NCI-H510A treated with DMSO at 0.1 percent for 48 hours (cell line): ENCODE results near the gene BIRC6.
"Not testable (repeated sequence)": the region's sequence is repeated elsewhere in the genome, so short reads cannot be mapped to it uniquely, and the experiment has no call there.

ENCODE experiments used
- DNase-seq: peaks from one replicate; lab custom pipeline; 2025; lab: John Stamatoyannopoulos, UW

BIRC6 gene

DNA sequence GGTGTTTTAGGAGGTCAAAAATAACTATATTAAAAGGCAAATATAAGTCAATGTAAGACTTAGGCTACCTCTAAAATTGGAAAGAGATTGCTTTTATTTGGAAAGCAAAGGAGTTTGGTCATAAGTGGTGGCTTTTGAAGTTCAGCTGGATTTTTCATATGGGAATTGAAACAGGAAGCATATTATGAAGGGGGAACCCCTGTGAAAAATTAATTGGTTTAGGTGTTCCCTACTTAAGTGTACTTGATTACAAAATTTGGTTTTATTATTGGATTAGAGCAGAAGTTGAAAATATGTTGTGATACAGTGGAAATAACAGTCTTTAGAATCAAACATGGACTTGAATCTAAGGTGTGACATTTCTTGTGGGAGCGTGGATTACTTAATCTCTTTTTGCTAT lies 149.6 kb downstream of the BIRC6 start:
- no peak for DNase-seq

DNA sequence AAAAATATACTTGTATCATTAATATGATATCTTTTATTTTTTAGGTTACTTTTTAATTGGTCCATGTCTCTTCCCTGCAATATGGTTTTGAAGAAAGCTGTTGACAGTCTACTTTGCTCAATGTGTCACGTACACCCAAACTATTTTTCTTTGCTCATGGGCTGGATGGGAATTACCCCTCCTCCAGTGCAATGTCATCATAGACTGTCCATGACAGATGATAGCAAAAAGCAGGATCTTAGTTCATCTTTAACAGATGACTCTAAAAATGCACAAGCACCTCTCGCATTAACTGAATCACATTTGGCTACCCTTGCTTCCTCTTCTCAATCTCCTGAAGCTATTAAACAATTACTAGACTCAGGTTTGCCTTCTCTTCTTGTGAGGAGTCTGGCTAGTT lies 158.1 kb downstream of the BIRC6 start:
- DNase-seq: no peak

DNA sequence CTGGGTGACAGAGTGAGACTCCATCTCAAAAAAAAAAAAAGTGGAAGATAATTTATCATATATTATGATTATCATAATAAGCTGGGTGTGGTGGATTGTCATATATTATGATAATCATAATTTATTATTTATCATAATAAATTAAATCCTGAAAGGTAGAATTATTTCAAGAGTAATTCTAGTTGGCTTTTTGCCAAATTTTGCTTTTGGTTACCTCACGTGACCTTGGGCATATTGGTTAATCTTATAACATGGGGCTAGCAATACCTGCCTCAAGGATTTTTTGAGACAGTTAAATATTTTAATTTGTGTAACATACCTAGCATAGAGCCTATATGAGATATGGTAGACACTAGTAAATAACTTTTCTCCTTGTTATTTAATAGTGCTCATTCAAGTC lies 159.7 kb downstream of the BIRC6 start:
- no peak for DNase-seq

DNA sequence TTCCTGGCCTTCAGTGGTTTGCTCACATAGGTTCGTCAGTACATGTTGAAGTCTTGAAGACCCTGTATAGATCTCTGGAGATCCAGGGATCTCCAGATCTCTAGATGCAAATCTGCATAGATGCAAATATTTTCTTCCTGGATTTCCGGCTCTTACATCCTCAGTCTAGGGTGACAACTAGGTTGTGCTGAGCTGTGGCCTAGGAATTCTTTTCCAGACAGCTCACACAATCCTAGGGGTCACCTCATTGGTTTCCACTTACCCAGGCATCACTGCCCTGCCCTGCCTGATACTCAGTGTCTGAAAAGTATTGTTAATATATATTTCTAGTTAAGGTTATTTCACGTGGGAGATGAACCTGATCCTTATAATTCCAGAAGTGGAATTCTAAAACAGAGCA lies 165.9 kb downstream of the BIRC6 start:
- no peak for DNase-seq

GRCh38 chr2:32523686-32524085 lies 166.9 kb downstream of the BIRC6 start:
- DNase-seq: no peak

DNA sequence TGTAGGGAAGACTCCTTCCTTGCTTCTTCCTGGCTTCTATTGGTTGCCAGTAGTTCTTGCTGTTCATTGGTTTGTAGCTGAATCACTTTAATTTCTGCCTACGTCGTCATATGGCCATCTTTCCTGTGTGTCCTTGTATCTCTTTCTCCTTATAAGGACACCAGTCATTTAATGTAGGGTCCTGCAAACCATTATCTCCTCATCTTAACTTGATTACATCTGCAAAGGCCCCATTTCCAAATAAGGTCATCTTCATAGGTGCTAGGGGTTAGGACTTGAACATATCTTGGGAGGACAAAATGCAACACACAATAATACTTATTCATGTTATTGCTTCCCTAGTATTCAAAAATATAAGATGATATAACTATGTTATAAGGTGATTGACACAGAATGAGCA lies 175.5 kb downstream of the BIRC6 start:
- no peak for DNase-seq

DNA sequence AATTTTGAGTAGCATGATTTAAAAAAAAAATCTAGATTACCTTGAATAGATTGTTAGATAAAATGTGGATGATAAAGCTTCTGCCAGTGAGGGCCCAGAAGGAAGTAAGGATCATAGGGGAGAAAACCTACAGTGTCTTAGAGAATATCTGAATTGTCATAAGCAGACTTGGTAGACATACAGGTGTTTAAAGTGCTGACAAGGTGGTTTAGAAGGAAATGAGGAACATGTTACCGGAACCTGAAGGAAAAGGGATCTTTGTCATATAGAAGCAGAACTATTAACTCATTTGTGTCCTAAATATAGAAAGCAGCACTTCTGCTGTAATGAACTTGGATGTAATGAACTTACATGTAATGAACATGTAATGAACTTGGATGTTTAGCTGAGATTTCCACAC lies 176.1 kb downstream of the BIRC6 start:
- no peak for DNase-seq

DNA sequence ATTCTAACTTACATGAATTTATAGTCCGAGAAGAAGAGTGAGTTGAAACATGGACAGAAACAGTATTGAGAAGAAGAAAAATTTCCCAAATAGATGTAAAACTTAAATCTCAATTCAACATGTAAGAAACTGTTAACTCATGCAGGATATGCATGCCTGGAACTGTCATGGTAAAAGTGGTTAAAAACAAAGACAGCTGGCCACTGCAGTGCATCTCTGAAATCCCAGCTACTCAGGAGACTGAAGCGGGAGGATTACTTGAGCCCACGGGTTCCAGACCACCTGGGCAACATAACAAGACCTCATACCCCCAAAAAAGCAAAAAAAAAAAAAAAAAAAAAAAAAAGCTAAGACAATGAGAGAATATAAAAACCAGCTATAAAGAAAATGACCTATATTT lies 178.0 kb downstream of the BIRC6 start:
- DNase-seq: no peak

DNA sequence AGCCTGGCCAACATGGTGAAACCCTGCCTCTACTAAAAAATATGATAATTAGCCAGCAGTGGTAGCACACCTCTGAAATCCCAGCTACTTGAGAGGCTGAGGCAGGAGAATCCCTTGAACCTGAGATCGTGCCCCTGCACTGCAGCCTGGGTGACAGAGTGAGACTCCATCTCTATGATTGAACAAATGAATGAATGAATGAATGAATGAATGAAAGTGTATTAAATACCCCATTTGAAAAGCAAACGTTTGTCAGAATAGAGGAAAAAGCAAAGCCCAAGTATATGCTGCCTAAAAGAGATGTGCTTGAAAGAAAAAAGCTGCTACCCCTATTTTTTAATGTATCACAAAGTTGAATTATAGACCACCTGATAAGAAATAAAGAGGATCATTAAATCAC lies 181.9 kb downstream of the BIRC6 start:
- DNase-seq: no peak

DNA sequence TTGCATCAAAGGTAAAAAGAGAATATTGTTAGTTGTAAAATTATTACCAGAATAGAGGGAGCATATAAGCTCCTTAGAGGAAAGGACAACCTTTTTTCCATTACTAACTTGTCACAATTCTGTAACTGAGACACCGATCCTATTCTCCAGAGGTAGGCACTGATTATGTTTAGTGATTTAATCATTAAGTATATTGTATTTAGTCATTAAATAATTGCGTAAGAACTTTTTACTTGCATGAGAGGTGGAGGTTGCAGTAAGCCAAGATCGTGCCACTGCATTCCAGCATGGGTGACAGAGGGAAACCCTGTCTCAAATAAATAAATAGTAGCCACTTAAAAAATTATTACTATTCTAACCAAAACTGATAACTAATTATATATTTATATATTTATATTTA lies 195.7 kb downstream of the BIRC6 start:
- DNase-seq: not testable (repeated sequence)

DNA sequence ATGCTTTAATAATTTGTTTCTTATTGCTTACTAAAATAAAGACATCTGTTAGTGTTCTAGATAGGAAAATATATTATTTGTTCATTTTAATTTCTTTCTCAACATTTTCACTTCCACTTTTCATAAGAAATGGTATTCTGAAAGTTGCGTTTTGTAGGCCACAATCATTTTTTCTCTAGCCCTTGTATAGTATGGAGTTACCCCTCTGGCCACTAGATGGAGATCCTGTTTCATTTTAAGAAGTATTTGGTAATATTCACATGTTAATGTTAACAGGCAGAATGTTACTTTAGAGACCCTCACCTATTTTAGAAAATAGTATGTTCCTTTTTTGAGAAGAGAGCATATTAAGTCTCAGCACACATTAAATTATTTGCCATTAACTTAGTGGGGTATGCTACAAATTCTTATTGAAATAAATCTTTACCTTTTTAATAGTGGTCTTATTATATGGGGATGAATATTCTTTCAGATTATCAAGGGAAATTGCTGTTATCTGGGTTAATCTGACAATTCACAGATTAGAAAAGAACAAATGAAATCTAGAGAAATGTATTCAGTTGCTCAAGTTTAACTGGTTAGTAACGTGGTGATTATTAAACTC lies 197.1 kb downstream of the BIRC6 start:
- no peak for DNase-seq

DNA sequence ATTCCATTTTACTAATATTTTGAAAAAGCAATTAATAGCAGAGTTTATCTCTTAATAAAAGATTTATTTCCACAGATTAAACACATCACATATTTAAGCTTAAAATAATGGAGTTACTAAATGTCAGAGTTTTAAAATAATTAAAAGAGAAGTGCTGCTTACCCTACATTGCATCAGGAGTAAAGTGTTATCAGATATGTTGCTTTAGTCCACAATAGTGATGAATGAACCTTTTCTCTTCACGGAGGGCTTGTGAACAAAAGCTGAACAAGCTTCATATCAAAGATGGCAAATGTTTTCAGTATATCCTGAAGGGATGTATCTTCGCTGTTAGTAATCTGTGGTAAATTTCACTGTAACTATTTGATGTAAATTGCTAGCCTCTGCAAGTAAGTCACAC lies 201.7 kb downstream of the BIRC6 start:
- no peak for DNase-seq

DNA sequence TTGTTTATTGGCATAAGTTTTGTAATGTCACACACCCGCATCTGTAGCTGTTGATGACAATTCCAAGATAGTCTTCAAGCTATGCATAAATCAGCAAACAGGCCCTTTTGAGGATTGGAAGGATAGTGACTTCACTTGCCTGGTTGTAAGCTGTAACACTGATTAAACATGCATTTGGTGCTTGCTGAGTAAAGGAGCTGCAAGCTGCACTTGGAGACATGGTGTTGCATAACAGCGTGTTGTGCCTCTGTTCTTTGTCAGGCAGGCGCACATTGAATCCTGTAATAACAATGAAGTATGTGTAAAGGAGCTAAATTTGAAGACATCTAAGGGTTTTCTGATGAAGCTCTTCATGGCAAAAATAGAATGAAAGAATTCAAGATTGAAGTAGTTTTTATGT lies 202.3 kb downstream of the BIRC6 start:
- no peak for DNase-seq

- no peak for DNase-seq
Observed at GRCh38 chr2:32562906-32563305, 206.1 kb downstream of the BIRC6 start.

DNA sequence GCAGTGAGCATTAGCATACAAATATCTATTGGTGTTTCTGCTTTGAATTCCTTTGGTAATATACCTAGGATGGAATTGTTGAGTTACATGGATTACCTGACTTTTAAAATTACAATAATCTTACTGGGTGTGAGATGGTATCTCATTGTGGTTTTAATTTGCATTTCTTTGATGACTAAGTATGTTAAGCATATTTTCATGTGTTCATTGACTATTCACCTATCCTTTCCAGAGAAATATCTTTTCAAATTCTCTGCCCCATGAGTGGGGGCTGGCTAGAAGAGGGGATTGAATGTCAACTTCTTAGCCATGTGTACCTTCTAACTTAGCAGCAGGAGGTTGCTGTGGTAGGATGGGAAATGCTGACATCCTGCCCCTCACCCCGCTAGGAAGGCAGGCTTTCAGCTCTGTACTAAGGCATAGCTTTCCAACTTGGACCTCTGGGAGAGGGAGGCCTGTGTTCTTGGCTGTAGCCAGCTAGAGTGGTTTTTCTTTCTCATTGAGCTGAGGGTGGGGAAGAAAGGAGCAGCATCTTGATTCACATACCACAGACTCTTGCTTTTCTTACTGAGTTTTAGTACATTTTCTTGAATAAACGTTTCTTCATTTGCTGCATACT lies 207.7 kb downstream of the BIRC6 start:
- no peak for DNase-seq

- no peak for DNase-seq
Observed at GRCh38 chr2:32565902-32566301, 209.1 kb downstream of the BIRC6 start.

DNA sequence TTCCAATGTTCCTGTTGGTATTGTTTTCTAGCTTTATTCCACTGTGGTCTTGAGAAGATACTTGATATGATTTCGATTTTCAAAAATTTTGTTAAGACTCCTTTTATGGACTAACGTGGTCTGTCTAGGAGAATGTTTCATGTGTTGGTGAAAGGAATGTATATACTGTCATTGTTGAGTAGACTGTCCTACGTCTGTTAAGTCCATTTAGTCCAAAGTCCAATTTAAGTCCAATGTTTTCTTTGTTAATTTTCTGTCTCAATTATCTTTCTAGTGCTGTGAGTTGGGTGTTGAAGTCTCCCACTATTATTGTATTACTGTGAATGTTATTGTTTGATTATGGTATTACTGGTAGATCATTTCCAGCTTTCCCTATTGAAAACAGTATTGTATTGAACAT lies 215.2 kb downstream of the BIRC6 start:
- DNase-seq: no peak

DNA sequence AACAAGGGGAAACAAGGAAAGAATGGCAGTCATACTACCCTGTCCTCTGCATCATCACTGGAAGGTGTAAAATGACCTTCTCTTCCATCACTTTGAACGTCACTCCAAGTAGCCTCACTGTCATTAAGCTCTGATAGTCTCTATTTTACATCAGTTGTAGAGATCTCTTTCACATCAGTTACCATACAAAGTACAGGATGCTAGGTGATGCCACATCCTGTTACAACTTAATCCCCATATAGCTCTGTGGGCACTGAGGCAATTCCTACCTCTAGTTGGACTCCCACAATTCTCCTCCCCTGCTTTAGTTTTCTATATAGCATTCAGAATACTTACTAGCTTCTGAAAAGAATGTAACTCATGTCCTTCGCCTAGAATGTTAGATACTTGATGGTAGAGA lies 215.9 kb downstream of the BIRC6 start:
- DNase-seq: no peak

- no peak for DNase-seq
Observed at GRCh38 chr2:32591669-32592463, 235.0 kb downstream of the BIRC6 start.

GRCh38 chr2:32594573-32594972 lies 237.8 kb downstream of the BIRC6 start:
- no peak for DNase-seq

DNA sequence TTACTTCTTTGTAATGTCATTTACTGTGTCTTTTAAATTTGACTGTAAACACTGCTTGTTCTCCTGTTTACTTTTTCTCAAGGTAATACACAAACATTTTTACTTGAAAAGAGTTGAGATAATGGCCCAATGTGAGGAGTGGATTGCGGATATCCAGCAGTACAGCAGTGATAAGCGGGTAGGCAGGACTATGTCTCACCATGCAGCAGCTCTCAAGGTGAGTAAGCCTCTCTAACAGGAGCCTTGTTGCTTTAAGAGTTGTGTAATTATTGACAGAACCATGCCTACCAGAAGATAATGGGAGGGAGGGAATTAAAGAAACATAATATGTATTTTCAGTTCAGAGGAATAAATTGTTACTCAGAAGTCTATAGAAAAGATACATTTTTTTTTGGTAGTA lies 254.5 kb downstream of the BIRC6 start:
- no peak for DNase-seq

GRCh38 chr2:32611771-32612170 lies 254.9 kb downstream of the BIRC6 start:
- no peak for DNase-seq

GRCh38 chr2:32614084-32614483 lies 257.3 kb downstream of the BIRC6 start:
- no peak for DNase-seq
